GM13977 (cell line): ENCODE measurements around the gene MMP7.
"Not testable (repeated sequence)": the region's sequence is repeated elsewhere in the genome, so short reads cannot be mapped to it uniquely, and the experiment has no call there.

Experiments
- DNase-seq: peaks from one replicate; pipeline ENCODE4 v3.0.0; 2012; ENCODE audit warnings: low spot score
- CTCF ChIP-seq: IDR thresholded peaks from 2 replicates; pipeline ENCODE4 v1.5.1; 2012; ENCODE audit warnings: mild to moderate bottlenecking, control low read depth; ENCODE audit not compliant: insufficient read depth; ENCODE audit errors: extremely low read depth, missing control alignments
- in situ Hi-C: fragments of 300-500 bp; cut with MboI; formaldehyde crosslinking; loops from one replicate; pipeline ENCODE4 v1.12.0; 2022; ENCODE audit warnings: low sequenced_read_pairs, low pct_unique_long_range_greater_than_20kb, mixed read lengths, inconsistent platforms; ENCODE audit not compliant: unreplicated experiment

MMP7 gene

DNA sequence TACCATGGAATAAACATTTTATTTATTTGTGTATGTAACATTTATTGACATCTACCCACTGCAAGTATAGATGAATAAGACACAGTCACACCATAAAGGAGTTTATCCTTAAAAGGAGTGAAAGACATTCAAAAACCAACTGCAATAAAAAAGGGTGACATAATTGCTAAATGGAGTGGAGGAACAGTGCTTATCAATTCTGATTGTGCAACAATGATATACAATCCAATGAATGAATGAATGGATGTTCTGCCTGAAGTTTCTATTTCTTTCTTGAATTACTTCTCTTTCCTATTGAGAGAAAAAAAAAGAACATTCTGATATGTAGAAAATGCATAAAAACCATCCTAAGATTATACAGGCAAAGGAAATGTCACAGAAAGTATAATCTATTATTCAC is 10.0 kb downstream of the MMP7 start:
- TF ChIP-seq CTCF: no peak
- no peak for DNase-seq
- in situ Hi-C loops: no loop called here

- TF ChIP-seq CTCF: peak; percentile 13
Observed at GRCh38 chr11:102518296-102519094, 12.1 kb downstream of the MMP7 start.

DNA sequence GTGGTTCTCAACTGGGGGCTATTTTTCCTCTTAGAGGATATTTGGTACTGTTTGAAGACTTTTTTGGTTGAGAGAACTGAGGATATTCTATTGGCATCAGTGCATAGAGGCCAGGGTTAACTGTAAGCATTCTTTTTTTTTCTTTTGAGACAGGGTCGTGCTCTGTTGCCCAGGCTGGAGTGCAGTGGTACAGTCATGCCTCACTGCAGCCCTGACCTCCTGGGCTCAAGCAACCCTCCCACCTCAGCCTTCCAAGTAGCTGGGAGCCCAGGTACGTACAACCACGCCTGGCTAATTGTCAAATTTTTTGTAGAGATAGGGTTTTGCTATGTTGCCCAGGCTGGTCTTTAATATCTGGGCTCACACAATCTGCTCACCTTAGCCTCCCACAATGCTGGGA is 12.9 kb downstream of the MMP7 start:
- TF ChIP-seq CTCF: no peak
- in situ Hi-C loops: no loop called here
- DNase-seq: no peak

More at GRCh38 chr11:102518296-102519094, 12.1 kb downstream of the MMP7 start:
- no peak for DNase-seq
- in situ Hi-C loops: no loop called here

DNA sequence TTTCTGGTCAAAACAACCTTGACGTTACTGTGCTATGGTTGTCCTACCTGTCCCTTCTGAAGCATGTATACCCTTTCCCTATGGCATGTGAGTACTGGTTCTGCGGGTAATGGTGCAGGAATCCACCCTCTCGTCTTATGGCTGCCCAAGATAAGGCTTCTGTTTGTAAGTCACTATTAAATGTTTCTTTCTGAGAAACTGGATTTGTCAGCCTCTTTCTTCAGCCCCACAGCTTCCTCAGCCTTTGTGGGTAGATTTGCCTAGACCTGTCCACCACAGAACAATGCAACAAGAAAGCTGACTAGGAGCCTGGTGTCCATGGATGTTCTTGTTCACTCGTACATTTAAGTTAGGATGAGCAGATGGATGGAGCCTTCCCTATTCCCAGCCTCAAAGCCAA is 14.4 kb downstream of the MMP7 start:
- no peak for TF ChIP-seq CTCF
- in situ Hi-C loops: no loop called here
- DNase-seq: no peak

GRCh38 chr11:102513869-102514268 is 16.7 kb downstream of the MMP7 start:
- DNase-seq: no peak
- no peak for TF ChIP-seq CTCF
- in situ Hi-C loops: no loop called here

DNA sequence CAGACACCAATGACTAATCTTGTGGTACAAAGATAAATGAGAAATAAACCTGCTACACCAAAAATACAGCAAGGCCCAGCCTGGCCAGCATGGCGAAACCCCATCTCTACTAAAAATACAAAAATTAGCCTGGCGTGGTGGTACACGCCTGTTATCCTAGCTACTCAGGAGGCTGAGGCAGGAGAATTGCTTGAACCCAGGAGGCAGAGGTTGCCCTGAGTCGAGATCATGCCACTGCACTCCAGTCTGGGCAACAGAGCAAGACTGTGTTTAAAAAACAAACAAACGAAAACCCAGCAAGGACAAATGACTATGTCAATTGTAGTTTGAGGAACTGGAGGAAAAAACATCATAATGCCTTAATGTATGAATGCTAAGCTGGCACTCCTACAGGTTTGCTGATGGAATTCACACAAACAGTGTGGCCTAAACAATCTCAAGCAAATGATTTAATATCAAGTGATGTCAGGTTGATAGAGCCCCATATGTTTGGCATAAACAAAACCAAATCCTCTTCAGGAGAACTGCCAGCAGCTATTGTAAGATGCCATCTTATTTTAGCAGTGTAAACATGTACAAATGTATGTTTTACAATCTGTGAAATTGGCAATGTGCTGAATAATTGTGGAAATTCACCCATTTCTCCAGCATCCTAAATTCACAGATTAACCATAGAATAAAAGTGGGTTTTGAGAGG is 20.0 kb downstream of the MMP7 start:
- no peak for DNase-seq
- in situ Hi-C loops: no loop called here
- TF ChIP-seq CTCF: no peak

DNA sequence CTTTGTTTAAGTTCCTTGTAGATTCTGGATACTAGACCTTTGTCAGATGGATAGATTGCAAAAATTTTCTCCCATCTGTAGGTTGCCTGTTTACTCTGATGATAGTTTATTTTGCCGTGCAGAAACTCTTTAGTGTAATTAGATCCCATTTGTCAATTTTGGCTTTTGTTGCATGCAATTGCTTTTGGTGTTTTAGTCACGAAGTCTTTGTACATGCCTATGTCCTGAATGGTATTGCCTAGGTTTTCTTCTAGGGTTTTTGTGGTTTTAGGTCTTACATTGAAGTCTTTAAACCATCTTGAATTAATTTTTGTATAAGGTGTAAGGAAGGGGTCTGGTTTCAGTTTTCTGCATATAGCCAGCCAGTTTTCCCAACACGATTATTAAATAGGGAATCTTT is 27.7 kb downstream of the MMP7 start:
- DNase-seq, in situ Hi-C loops: not testable (repeated sequence)
